A673 (cell line): Measurements from ENCODE around the gene DRC7. TPM values are rescaled to one million over a fixed set of nuclear protein-coding genes. Genes with fewer than 3 reads are reported as not detected.

Experiments used
- BruUV-seq: library from RNA; stranded (reverse); fragments of 400-500 nt; replicated peaks from 2 replicates; lab custom pipeline; 2021; lab: Mats Ljungman, UMichigan
- CTCF ChIA-PET: fragments of 300-600 bp; sonication (Branson Sonifier 250); formaldehyde crosslinking; loops from one replicate; lab custom pipeline; 2022; ENCODE audit warnings: antibody characterized with exemption; lab: Charles Lee
- POLR2A ChIA-PET: fragments of 300-600 bp; sonication (Branson Sonifier 250); formaldehyde crosslinking; loops from one replicate; lab custom pipeline; 2022; ENCODE audit warnings: antibody characterized with exemption; ENCODE audit not compliant: low non-redundant PET; lab: Charles Lee
- DNase-seq: peaks from one replicate; pipeline ENCODE4 v3.0.0-alpha.2; 2015; ENCODE audit warnings: low spot score
- H3K27ac ChIP-seq: fragments of 200-600 bp; sonication (generic); 2 replicates; pipeline ENCODE4 v1.5.1; 2016; ENCODE audit warnings: mixed run types, low read depth, mild to moderate bottlenecking, mixed read lengths, antibody characterized with exemption, low read length; ENCODE audit not compliant: poor library complexity, severe bottlenecking
- H3K27me3 ChIP-seq: fragments of 200-600 bp; sonication (generic); replicated peaks from 2 replicates; pipeline ENCODE4 v1.6.1; 2017; ENCODE audit warnings: mixed run types, low read depth, mild to moderate bottlenecking, mixed read lengths, antibody characterized with exemption, low read length; ENCODE audit not compliant: insufficient read depth, poor library complexity
- H3K36me3 ChIP-seq: fragments of 200-600 bp; sonication (generic); 2 replicates; pipeline ENCODE4 v1.6.1; 2016; ENCODE audit warnings: mixed run types, mild to moderate bottlenecking, mixed read lengths, antibody characterized with exemption, low read length; ENCODE audit not compliant: insufficient read depth, poor library complexity, severe bottlenecking
- H3K4me1 ChIP-seq: fragments of 200-600 bp; sonication (generic); 2 replicates; pipeline ENCODE4 v1.6.1; 2017; ENCODE audit warnings: mixed run types, mild to moderate bottlenecking, mixed read lengths, antibody characterized with exemption, low read length; ENCODE audit not compliant: insufficient read depth, poor library complexity, severe bottlenecking
- H3K4me3 ChIP-seq: fragments of 200-600 bp; sonication (generic); 2 replicates; pipeline ENCODE4 v1.5.1; 2016; ENCODE audit warnings: low read depth, mixed run types, mild to moderate bottlenecking, mixed read lengths, low read length; ENCODE audit not compliant: poor library complexity, severe bottlenecking
- H3K9me3 ChIP-seq: fragments of 200-600 bp; sonication (generic); 2 replicates; pipeline ENCODE4 v1.6.1; 2016; ENCODE audit warnings: mixed run types, low read depth, mild to moderate bottlenecking, mixed read lengths, antibody characterized with exemption, low read length; ENCODE audit not compliant: poor library complexity, severe bottlenecking
- EZH2 ChIP-seq: fragments of 200-600 bp; sonication (generic); IDR thresholded peaks from 2 replicates; pipeline ENCODE4 v1.6.1; 2017; ENCODE audit warnings: borderline replicate concordance, low read depth, mild to moderate bottlenecking, mixed read lengths, antibody characterized with exemption, low read length; ENCODE audit not compliant: poor library complexity, severe bottlenecking
- intact Hi-C: fragments of 100-400 bp; cut with micrococcal nuclease; formaldehyde crosslinking; loops from one replicate; pipeline ENCODE4 v1.10.0; 2022; ENCODE audit not compliant: unreplicated experiment
- total RNA-seq: library from RNA; stranded (reverse); gene quantifications from 2 replicates; pipeline ENCODE4 v1.2.3, GENCODE V29; 2021
- TF ChIP-seq, protein P1 (sequence below): fragments of 300-800, 200-600 bp; sonication (generic); conservative IDR thresholded peaks from 2 replicates; pipeline ENCODE4 v1.5.1; 2017; ENCODE audit warnings: low read depth, mild to moderate bottlenecking, antibody characterized with exemption, low read length, moderate library complexity, mixed read lengths

The DRC7 gene
- total RNA-seq, 1 experiment from 2014 or later = not detected

DNA sequence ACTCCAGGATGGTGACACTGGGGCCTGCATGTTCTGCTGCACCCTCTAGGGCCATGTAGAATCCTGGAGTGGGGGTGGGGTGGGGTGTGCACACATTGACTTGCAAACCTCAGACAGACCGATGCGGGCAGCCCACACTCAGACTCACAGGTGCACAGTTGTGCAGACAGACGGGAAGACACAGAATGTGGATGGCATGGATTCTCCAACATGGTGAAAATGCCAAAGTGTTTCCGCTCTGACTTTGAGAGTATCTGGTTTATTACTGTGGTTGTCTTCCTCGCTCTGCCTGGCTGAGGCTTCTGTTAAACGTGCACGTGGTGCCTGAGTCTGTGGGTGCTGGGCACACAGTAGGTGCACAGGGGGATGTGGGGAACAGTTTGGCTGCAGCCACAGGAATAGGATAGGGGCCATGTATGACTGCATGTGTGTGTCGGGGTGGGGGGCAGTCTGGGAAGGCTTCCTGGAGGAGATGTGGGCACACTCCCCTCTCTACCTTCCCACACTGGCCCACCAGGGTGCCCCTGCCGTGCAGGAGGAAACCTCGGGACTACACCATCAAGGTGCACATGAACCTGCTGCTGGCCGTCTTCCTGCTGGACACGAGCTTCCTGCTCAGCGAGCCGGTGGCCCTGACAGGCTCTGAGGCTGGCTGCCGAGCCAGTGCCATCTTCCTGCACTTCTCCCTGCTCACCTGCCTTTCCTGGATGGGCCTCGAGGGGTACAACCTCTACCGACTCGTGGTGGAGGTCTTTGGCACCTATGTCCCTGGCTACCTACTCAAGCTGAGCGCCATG lies 35.5 kb upstream of the DRC7 start:
- ChIA-PET CTCF (interaction anchor here (0.6 kb wide), 1 partner anchor 647 kb away, joined by 7 read pairs; no protein-coding TSS in a partner anchor), POLR2A (no interaction called here)
- DNase-seq = no peak
- Histone ChIP-seq H3K4me3 (no peak overlapping the region), H3K27me3 (no peaks in the 10 kb centered on the region), H3K36me3 (no peaks in the 10 kb centered on the region), H3K9me3 (no peaks in the 10 kb centered on the region), H3K4me1 (no peaks in the 10 kb centered on the region), H3K27ac (no peak overlapping the region)
- intact Hi-C loops = no loop called here
- no peak for TF ChIP-seq EZH2
- TF ChIP-seq, protein P1, sequence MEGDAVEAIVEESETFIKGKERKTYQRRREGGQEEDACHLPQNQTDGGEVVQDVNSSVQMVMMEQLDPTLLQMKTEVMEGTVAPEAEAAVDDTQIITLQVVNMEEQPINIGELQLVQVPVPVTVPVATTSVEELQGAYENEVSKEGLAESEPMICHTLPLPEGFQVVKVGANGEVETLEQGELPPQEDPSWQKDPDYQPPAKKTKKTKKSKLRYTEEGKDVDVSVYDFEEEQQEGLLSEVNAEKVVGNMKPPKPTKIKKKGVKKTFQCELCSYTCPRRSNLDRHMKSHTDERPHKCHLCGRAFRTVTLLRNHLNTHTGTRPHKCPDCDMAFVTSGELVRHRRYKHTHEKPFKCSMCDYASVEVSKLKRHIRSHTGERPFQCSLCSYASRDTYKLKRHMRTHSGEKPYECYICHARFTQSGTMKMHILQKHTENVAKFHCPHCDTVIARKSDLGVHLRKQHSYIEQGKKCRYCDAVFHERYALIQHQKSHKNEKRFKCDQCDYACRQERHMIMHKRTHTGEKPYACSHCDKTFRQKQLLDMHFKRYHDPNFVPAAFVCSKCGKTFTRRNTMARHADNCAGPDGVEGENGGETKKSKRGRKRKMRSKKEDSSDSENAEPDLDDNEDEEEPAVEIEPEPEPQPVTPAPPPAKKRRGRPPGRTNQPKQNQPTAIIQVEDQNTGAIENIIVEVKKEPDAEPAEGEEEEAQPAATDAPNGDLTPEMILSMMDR = no peak
- BruUV-seq = no TSS peak

DNA sequence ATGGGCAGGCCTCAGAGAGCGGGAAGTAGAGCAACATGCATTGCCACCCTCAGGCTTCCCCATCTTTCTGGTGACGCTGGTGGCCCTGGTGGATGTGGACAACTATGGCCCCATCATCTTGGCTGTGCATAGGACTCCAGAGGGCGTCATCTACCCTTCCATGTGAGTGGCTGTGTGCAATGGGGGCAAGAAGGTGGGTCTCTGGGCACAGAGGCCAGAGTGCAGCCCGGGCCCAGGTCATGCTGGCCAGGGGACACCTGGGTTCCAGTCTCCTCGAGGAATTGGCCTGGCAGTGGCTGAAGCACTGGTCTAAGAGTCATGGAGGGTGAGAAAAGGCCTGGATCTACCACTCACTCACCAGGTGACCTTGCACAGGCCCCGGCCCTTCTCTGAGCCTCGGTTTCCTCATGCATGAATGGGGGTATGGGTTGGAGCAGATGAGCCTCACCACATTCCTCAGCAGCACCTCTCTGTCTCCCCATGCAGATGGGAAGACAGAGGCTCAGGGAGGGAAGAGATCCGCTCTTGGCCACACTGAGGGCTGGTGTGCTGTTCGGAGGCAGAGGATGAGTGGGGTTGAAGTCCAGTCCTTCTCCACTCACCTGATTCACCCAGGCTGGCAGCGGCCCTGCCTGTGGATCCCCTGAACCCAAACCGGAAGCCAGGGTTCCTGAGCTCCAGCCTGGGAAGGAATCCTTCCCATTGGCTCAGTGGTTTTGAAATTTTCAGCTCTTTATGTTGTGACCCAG lies 33.7 kb upstream of the DRC7 start:
- H3K4me1 ChIP-seq = no peaks in the 10 kb centered on the region
- CTCF ChIA-PET = no interaction called here
- no peaks in the 10 kb centered on the region for H3K9me3 ChIP-seq
- TF ChIP-seq EZH2 = no peak
- TF ChIP-seq, protein P1 = no peak
- POLR2A ChIA-PET = no interaction called here
- intact Hi-C loops = no loop called here
- no peaks in the 10 kb centered on the region for H3K27me3 ChIP-seq
- no peak for DNase-seq
- no peak overlapping the region for H3K4me3 ChIP-seq
- H3K36me3 ChIP-seq = no peaks in the 10 kb centered on the region
- no TSS peak for BruUV-seq
- no peak overlapping the region for H3K27ac ChIP-seq

DNA sequence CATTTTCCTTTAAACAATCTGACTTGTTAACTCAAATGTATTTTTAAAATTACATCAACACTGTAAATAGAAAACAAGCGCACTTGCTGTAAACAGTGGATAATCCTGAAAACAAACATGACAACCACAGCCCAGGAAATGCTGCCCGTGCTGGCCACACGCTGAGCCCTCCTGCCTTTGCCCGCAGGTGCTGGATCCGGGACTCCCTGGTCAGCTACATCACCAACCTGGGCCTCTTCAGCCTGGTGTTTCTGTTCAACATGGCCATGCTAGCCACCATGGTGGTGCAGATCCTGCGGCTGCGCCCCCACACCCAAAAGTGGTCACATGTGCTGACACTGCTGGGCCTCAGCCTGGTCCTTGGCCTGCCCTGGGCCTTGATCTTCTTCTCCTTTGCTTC lies 33.1 kb upstream of the DRC7 start:
- Histone ChIP-seq H3K27ac (no peak overlapping the region), H3K4me3 (no peak overlapping the region), H3K4me1 (no peaks in the 10 kb centered on the region), H3K27me3 (no peaks in the 10 kb centered on the region), H3K9me3 (no peaks in the 10 kb centered on the region), H3K36me3 (no peaks in the 10 kb centered on the region)
- intact Hi-C loops = no loop called here
- DNase-seq = no peak
- TF ChIP-seq EZH2 = no peak
- TF ChIP-seq, protein P1 = no peak
- ChIA-PET POLR2A (no interaction called here), CTCF (no interaction called here)
- no TSS peak for BruUV-seq
